Endothelial cell of umbilical vein (primary cell): Measurements from ENCODE around the gene EPYC.

Experiments
- CTCF ChIP-seq, 2 donors: IDR thresholded peaks; 1 replicate in 1 of 2; 2 replicates in 1 of 2; pipeline ENCODE4 v1.5.1; 2011; ENCODE audit warnings: low read length in 2 of 2, mild to moderate bottlenecking in 2 of 2, moderate library complexity in 2 of 2, control low read depth in 1 of 2, inconsistent platforms in 1 of 2, low read depth in 1 of 2; ENCODE audit not compliant: insufficient read depth in 1 of 2; ENCODE audit errors: extremely low read depth in 1 of 2
- EZH2 ChIP-seq: IDR thresholded peaks from 2 replicates; pipeline ENCODE4 v1.6.1; 2012; ENCODE audit warnings: borderline replicate concordance, low read depth, mild to moderate bottlenecking, moderate library complexity, low read length, inconsistent platforms; ENCODE audit not compliant: severe bottlenecking
- GATA2 ChIP-seq: IDR thresholded peaks from 2 replicates; pipeline ENCODE4 v1.7.0; 2011; ENCODE audit warnings: low read depth, mild to moderate bottlenecking, moderate library complexity, mixed read lengths, low read length; ENCODE audit not compliant: insufficient read length, insufficient read depth
- JUN ChIP-seq: IDR thresholded peaks from 2 replicates; pipeline ENCODE4 v1.6.1; 2011; ENCODE audit warnings: borderline replicate concordance, low read depth; ENCODE audit not compliant: insufficient read length, insufficient read depth
- MAX ChIP-seq: IDR thresholded peaks from 2 replicates; pipeline ENCODE4 v1.6.1; 2011; ENCODE audit not compliant: insufficient read depth, insufficient read length
- MYC ChIP-seq: IDR thresholded peaks from one replicate; pipeline ENCODE4 v1.6.1; 2011; ENCODE audit warnings: mild to moderate bottlenecking, low read depth, low read length
- POLR2A ChIP-seq: IDR thresholded peaks from 2 replicates; pipeline ENCODE4 v1.6.1; 2012; ENCODE audit warnings: low read depth, mild to moderate bottlenecking, control low read depth, low read length
- POLR2AphosphoS5 ChIP-seq: IDR thresholded peaks from 2 replicates; pipeline ENCODE4 v1.6.1; 2012; ENCODE audit warnings: low read depth, mild to moderate bottlenecking, control low read depth, low read length, moderate library complexity; ENCODE audit not compliant: insufficient read depth

- TF ChIP-seq CTCF (IDR thresholded peaks at IDR 0.05; ENCODE audit: extremely low read depth in 1 of 2, insufficient read depth in 1 of 2, low read depth in 1 of 2, low read length in 2 of 2) (no peak), POLR2A (no peak), EZH2 (no peak), POLR2AphosphoS5 (no peak), MYC (no peak), GATA2 (no peak), JUN (no peak), MAX (no peak)
These were observed 56.9 kb downstream of the EPYC start for GRCh38 chr12:90947869-90948268.
